HepG2 (cell line): ENCODE results near the gene CCT8. TPM values are rescaled to one million over a fixed set of nuclear protein-coding genes. Genes with fewer than 3 reads are reported as not detected.
A peak's percentile ranks its signal among the peaks of the same experiment; 100 is the strongest.

Source experiments
- CEBPG ChIP-seq: IDR thresholded peaks from 2 replicates; pipeline ENCODE4 v1.6.1; 2016
- FOXA1 ChIP-seq, 2 experiments: fragments of 450-650 bp in 1 of 2; sonication (generic) in 1 of 2; formaldehyde crosslinking in 1 of 2; IDR thresholded peaks; 2 replicates each; pipeline versions ENCODE4 v1.4.0 to v1.6.1; 2016 to 2020; ENCODE audit warnings: missing genetic modification reagents in 1 of 2
- JUN ChIP-seq: sonication (generic); formaldehyde crosslinking; IDR thresholded peaks from 2 replicates; pipeline ENCODE4 v1.4.0; 2020; ENCODE audit warnings: mild to moderate bottlenecking, missing genetic modification reagents
- KDM3A ChIP-seq: IDR thresholded peaks from 2 replicates; pipeline ENCODE4 v1.6.1; 2018; ENCODE audit warnings: low read depth, missing compliant biosample characterization
- KMT2A ChIP-seq: sonication (generic); formaldehyde crosslinking; IDR thresholded peaks from 2 replicates; pipeline ENCODE4 v1.4.0; 2020; ENCODE audit warnings: missing genetic modification reagents
- MIER3 ChIP-seq: IDR thresholded peaks from 2 replicates; pipeline ENCODE4 v1.6.1; 2016; ENCODE audit warnings: missing compliant biosample characterization, borderline replicate concordance
- NBN ChIP-seq: fragments of 450-650 bp; conservative IDR thresholded peaks from 2 replicates; pipeline ENCODE4 v1.6.1; 2017
- NFATC3 ChIP-seq: sonication (generic); formaldehyde crosslinking; IDR thresholded peaks from 2 replicates; pipeline ENCODE4 v1.5.1; 2020; ENCODE audit warnings: mild to moderate bottlenecking, missing genetic modification reagents
- NFRKB ChIP-seq: fragments of 450-650 bp; IDR thresholded peaks from 2 replicates; pipeline ENCODE4 v1.6.1; 2017
- SRSF4 ChIP-seq: fragments of 200-400 bp; formaldehyde crosslinking; IDR thresholded peaks from one replicate; pipeline ENCODE4 v1.6.1; 2018; ENCODE audit warnings: mild to moderate bottlenecking, low read depth, low read length, moderate library complexity; ENCODE audit not compliant: poor library complexity, severe bottlenecking
- TBX2 ChIP-seq: sonication (generic); formaldehyde crosslinking; IDR thresholded peaks from 2 replicates; pipeline ENCODE4 v1.5.0; 2020; ENCODE audit warnings: missing genetic modification reagents, mild to moderate bottlenecking, borderline replicate concordance
- THYN1 ChIP-seq: sonication (generic); formaldehyde crosslinking; IDR thresholded peaks from 2 replicates; pipeline ENCODE4 v1.8.1; 2023; ENCODE audit warnings: low read depth, mild to moderate bottlenecking, moderate library complexity, missing genetic modification reagents, borderline replicate concordance
- TP53 ChIP-seq: sonication (generic); formaldehyde crosslinking; conservative IDR thresholded peaks from 2 replicates; pipeline ENCODE4 v1.4.0; 2020; ENCODE audit warnings: missing genetic modification reagents
- ZIK1 ChIP-seq: sonication (generic); formaldehyde crosslinking; IDR thresholded peaks from 2 replicates; pipeline ENCODE4 v1.5.0; 2020; ENCODE audit warnings: mild to moderate bottlenecking, low read depth, missing genetic modification reagents, borderline replicate concordance
- ZMYM3 ChIP-seq: sonication (generic); formaldehyde crosslinking; IDR thresholded peaks from 2 replicates; pipeline ENCODE4 v1.5.1; 2020; ENCODE audit warnings: mild to moderate bottlenecking, missing genetic modification reagents
- polyA plus RNA-seq, 8 experiments: library from polyadenylated mRNA; depleted of rRNA in 3 of 8; stranded (reverse) in 7 of 8; unstranded in 1 of 8; fragments of >200 nt; fragmentation: Illumina TruSeq in 4 of 8; extraction: Trizol in 4 of 8; gene quantifications; 2 replicates each; pipeline versions ENCODE4 v1.2.1 to v1.2.3, GENCODE V29; 2011 to 2016; ENCODE audit warnings: low read depth in 4 of 8, missing spikeins in 1 of 8, mixed read lengths in 1 of 8; ENCODE audit not compliant: insufficient read depth in 1 of 8
- total RNA-seq, 5 experiments: library from RNA; depleted of rRNA; stranded (reverse); fragments of >200 nt; fragmentation: Illumina TruSeq; extraction: Trizol; gene quantifications; 2 replicates each; pipeline ENCODE4 v1.2.3, GENCODE V29; 2016; ENCODE audit warnings: low read depth in 1 of 5
- TF ChIP-seq, protein P1 (sequence below): fragments of 450-650 bp; IDR thresholded peaks from 2 replicates; pipeline ENCODE4 v1.6.1; 2016
- TF ChIP-seq, protein P2 (sequence below): sonication (generic); formaldehyde crosslinking; IDR thresholded peaks from 2 replicates; pipeline ENCODE4 v1.5.0; 2020; ENCODE audit warnings: missing genetic modification reagents
- TF ChIP-seq, protein P3 (sequence below): sonication (generic); formaldehyde crosslinking; conservative IDR thresholded peaks from 2 replicates; pipeline ENCODE4 v1.8.0; 2022; ENCODE audit warnings: mild to moderate bottlenecking, moderate library complexity, missing genetic modification reagents
- TF ChIP-seq, protein P4 (sequence below): sonication (generic); formaldehyde crosslinking; IDR thresholded peaks from 2 replicates; pipeline ENCODE4 v1.4.0; 2020; ENCODE audit warnings: low read depth, mild to moderate bottlenecking, missing genetic modification reagents
- TF ChIP-seq, protein P5 (sequence below): sonication (generic); formaldehyde crosslinking; IDR thresholded peaks from 2 replicates; pipeline ENCODE4 v1.9.0; 2022; ENCODE audit warnings: low read depth, missing genetic modification reagents

CCT8 gene
- total and polyA plus RNA-seq, 2 of the 13 experiments (the other 11 are each of a cell fraction or from before 2014, with no cell fraction given) = 127 to 325 TPM

DNA sequence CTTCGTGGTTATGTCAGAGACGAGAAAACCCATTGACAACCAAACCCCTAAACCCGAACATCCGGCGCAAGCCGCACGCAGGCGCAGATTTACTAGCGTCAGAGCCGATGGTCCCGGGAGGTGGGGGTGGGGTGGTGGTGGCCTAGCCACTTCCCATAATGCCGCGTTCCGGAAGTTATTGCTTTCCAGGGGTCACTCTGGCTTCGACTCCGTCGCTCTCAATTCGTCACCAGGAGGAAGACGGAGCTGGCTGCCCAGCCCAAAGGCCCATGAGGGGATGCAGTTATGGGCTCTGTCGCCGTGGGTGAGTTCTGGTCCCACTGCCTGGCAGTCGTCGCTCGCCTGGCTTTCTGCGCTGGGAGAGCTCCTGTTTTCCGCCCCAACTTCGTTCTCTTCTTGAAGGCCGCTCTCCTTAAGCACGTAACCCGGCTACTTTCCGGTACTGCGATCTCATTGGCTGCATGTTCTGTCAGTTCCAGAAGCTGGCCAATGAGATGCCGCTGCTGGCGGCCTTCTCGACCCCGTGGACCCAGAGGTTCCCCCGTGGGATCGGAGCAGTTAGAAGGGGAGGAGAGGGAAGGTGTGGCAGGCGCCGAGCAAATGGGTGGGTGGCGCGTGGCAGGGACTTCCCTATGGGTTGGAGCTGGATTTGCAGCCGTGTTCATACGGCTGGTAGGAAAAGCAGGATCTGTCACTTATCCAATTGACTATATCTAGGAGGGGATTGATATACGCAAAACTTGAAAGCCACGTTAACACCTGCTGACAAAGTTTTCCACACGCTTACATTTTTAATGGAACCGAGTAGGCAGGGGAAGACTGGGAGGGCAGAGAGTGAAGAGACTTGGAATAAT lies 48.7 kb downstream of the CCT8 start, which contains the start of gene USP16 (continued):
- TF ChIP-seq, protein P1, sequence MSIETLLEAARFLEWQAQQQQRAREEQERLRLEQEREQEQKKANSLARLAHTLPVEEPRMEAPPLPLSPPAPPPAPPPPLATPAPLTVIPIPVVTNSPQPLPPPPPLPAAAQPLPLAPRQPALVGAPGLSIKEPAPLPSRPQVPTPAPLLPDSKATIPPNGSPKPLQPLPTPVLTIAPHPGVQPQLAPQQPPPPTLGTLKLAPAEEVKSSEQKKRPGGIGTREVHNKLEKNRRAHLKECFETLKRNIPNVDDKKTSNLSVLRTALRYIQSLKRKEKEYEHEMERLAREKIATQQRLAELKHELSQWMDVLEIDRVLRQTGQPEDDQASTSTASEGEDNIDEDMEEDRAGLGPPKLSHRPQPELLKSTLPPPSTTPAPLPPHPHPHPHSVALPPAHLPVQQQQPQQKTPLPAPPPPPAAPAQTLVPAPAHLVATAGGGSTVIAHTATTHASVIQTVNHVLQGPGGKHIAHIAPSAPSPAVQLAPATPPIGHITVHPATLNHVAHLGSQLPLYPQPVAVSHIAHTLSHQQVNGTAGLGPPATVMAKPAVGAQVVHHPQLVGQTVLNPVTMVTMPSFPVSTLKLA = peak; percentile 62
- TF ChIP-seq KMT2A (CRISPR knock-in tag) = peak; percentile 78
- 0 out of 2 replicates have a peak, but pooled peaks have one; percentile 22 for TF ChIP-seq TP53 (CRISPR knock-in tag)
- TF ChIP-seq ZMYM3 (CRISPR knock-in tag) = no peak
- TF ChIP-seq SRSF4 = no peak
- no peak for TF ChIP-seq NBN
- TF ChIP-seq KDM3A (CRISPR knock-in tag) = no peak; the same call in 1 of the 2 replicates
- TF ChIP-seq, protein P2, sequence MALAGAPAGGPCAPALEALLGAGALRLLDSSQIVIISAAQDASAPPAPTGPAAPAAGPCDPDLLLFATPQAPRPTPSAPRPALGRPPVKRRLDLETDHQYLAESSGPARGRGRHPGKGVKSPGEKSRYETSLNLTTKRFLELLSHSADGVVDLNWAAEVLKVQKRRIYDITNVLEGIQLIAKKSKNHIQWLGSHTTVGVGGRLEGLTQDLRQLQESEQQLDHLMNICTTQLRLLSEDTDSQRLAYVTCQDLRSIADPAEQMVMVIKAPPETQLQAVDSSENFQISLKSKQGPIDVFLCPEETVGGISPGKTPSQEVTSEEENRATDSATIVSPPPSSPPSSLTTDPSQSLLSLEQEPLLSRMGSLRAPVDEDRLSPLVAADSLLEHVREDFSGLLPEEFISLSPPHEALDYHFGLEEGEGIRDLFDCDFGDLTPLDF (CRISPR knock-in tag) = 0 out of 2 replicates have a peak, but pooled peaks have one; percentile 35
- TF ChIP-seq NFRKB = no peak
- TF ChIP-seq CEBPG (CRISPR knock-in tag) = no peak
- TF ChIP-seq, protein P3, sequence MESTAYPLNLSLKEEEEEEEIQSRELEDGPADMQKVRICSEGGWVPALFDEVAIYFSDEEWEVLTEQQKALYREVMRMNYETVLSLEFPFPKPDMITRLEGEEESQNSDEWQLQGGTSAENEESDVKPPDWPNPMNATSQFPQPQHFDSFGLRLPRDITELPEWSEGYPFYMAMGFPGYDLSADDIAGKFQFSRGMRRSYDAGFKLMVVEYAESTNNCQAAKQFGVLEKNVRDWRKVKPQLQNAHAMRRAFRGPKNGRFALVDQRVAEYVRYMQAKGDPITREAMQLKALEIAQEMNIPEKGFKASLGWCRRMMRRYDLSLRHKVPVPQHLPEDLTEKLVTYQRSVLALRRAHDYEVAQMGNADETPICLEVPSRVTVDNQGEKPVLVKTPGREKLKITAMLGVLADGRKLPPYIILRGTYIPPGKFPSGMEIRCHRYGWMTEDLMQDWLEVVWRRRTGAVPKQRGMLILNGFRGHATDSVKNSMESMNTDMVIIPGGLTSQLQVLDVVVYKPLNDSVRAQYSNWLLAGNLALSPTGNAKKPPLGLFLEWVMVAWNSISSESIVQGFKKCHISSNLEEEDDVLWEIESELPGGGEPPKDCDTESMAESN (CRISPR knock-in tag) = peak; percentile 30; the same call in 1 of the 2 replicates
- TF ChIP-seq THYN1 (CRISPR knock-in tag) = no peak
- TF ChIP-seq, protein P4, sequence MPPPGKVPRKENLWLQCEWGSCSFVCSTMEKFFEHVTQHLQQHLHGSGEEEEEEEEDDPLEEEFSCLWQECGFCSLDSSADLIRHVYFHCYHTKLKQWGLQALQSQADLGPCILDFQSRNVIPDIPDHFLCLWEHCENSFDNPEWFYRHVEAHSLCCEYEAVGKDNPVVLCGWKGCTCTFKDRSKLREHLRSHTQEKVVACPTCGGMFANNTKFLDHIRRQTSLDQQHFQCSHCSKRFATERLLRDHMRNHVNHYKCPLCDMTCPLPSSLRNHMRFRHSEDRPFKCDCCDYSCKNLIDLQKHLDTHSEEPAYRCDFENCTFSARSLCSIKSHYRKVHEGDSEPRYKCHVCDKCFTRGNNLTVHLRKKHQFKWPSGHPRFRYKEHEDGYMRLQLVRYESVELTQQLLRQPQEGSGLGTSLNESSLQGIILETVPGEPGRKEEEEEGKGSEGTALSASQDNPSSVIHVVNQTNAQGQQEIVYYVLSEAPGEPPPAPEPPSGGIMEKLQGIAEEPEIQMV (CRISPR knock-in tag) = 0 out of 2 replicates have a peak, but pooled peaks have one; percentile 49
- TF ChIP-seq, protein P5, sequence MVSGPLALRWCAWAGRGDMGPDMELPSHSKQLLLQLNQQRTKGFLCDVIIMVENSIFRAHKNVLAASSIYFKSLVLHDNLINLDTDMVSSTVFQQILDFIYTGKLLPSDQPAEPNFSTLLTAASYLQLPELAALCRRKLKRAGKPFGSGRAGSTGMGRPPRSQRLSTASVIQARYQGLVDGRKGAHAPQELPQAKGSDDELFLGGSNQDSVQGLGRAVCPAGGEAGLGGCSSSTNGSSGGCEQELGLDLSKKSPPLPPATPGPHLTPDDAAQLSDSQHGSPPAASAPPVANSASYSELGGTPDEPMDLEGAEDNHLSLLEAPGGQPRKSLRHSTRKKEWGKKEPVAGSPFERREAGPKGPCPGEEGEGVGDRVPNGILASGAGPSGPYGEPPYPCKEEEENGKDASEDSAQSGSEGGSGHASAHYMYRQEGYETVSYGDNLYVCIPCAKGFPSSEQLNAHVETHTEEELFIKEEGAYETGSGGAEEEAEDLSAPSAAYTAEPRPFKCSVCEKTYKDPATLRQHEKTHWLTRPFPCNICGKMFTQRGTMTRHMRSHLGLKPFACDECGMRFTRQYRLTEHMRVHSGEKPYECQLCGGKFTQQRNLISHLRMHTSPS = no peak
- no peak for TF ChIP-seq ZIK1 (CRISPR knock-in tag)
- no peak for TF ChIP-seq FOXA1 (IDR thresholded peaks at IDR 0.05)
- TF ChIP-seq FOXA1 (CRISPR knock-in tag; IDR thresholded peaks at IDR 0.05) = no peak
- TF ChIP-seq NFATC3 (CRISPR knock-in tag) = no peak
- TF ChIP-seq JUN = no peak
- peak; percentile 60; the same call in 1 of the 2 replicates for TF ChIP-seq TBX2
- 0 out of 2 replicates have a peak, but pooled peaks have one; percentile 52 for TF ChIP-seq MIER3 (CRISPR knock-in tag)
